Vagina (tissue), 2 donors: ENCODE measurements around the gene APOA1.

Source experiments
- POLR2A ChIP-seq, 2 donors: fragments of 450-650 bp; IDR thresholded peaks; one replicate each; pipeline ENCODE4 v1.6.1; 2017; ENCODE audit warnings: antibody characterized with exemption in 2 of 2, mild to moderate bottlenecking in 2 of 2, moderate library complexity in 2 of 2
- POLR2AphosphoS5 ChIP-seq, 2 donors: sonication (generic); formaldehyde crosslinking; IDR thresholded peaks; one replicate each; pipeline ENCODE4 v1.9.0; 2017; ENCODE audit warnings: antibody characterized with exemption in 2 of 2, mild to moderate bottlenecking in 2 of 2, low read depth in 1 of 2; ENCODE audit not compliant: insufficient read depth in 1 of 2
- TF ChIP-seq, protein P1 (sequence below), 3 experiments: fragments of 450-650 bp in 2 of 3; fragments of 200-600 bp in 1 of 3; sonication (generic) in 1 of 3; IDR thresholded peaks; one replicate each; pipeline ENCODE4 v1.5.1; 2017 to 2019; ENCODE audit warnings: antibody characterized with exemption in 3 of 3, mild to moderate bottlenecking in 2 of 3, moderate library complexity in 2 of 3

DNA sequence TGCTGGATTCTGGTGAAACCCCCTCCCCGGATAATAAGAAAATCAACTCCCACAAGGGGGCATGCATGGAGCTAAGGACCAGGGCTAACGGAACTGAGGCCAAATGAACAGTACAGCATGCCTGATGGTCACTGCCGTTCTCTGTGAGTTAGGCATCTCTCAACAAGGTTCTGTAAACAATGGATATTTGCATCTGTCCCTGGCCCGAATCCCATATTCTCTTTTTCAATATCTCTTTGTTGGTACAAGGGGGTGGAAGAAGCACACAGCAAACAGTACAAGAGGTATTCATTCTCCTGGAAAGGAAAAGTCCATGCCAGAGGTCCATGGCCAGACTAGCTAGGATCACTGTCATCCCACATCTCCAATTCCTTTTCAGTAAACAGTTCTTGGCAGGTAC is 32.2 kb upstream of the APOA1 start:
- TF ChIP-seq POLR2AphosphoS5 (IDR thresholded peaks at IDR 0.05; ENCODE audit: insufficient read depth in 1 of 2, low read depth in 1 of 2) (no peak), POLR2A (IDR thresholded peaks at IDR 0.05) (no peak)
- TF ChIP-seq, protein P1, sequence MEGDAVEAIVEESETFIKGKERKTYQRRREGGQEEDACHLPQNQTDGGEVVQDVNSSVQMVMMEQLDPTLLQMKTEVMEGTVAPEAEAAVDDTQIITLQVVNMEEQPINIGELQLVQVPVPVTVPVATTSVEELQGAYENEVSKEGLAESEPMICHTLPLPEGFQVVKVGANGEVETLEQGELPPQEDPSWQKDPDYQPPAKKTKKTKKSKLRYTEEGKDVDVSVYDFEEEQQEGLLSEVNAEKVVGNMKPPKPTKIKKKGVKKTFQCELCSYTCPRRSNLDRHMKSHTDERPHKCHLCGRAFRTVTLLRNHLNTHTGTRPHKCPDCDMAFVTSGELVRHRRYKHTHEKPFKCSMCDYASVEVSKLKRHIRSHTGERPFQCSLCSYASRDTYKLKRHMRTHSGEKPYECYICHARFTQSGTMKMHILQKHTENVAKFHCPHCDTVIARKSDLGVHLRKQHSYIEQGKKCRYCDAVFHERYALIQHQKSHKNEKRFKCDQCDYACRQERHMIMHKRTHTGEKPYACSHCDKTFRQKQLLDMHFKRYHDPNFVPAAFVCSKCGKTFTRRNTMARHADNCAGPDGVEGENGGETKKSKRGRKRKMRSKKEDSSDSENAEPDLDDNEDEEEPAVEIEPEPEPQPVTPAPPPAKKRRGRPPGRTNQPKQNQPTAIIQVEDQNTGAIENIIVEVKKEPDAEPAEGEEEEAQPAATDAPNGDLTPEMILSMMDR (IDR thresholded peaks at IDR 0.05): no peak
